HCT116 (cell line): Measurements from ENCODE around the gene RNU6-9. TPM values are rescaled to one million over a fixed set of nuclear protein-coding genes. Genes with fewer than 3 reads are reported as not detected.

Experiments used
- ATAC-seq: fragments of 200-7000 bp; cut with Tn5 transposase; 2 replicates; pipeline ENCODE4 v1.9.1; 2020; ENCODE audit warnings: mild to moderate bottlenecking, moderate library complexity
- BruUV-seq: library from RNA; stranded (reverse); fragments of 400-500 nt; replicated peaks from 2 replicates; lab custom pipeline; 2021; lab: Mats Ljungman, UMichigan
- CTCF ChIA-PET: fragments of 300-600 bp; sonication (Branson Sonifier 250); formaldehyde crosslinking; loops from one replicate; lab custom pipeline; 2021; ENCODE audit warnings: antibody characterized with exemption; lab: Charles Lee
- POLR2A ChIA-PET: fragments of 300-600, 350-600 bp; sonication (Branson Sonifier 250); formaldehyde crosslinking; loops from one replicate; lab custom pipeline; 2021; ENCODE audit warnings: antibody characterized with exemption; lab: Charles Lee
- RAD21 ChIA-PET, 2 experiments: fragments of 300-600 bp; sonication (Branson Sonifier 250); formaldehyde crosslinking; loops; one replicate each; lab custom pipeline; 2023; ENCODE audit warnings: low total read pairs in 2 of 2; ENCODE audit not compliant: uncharacterized antibody in 2 of 2, unreplicated experiment in 2 of 2, low non-redundant PET in 1 of 2; lab: Charles Lee
- DNase-seq: peaks from one replicate; pipeline ENCODE4 v3.0.0-alpha.2; 2010; ENCODE audit warnings: low read depth, low spot score
- H2AFZ ChIP-seq: fragments of 200-600 bp; shearing (Covaris generic), sonication (generic); 2 replicates; pipeline ENCODE4 v1.6.1; 2017; ENCODE audit warnings: low read depth, mixed run types, mixed read lengths, antibody characterized with exemption, low read length; ENCODE audit not compliant: poor library complexity, severe bottlenecking
- H3K27ac ChIP-seq: 2 replicates; pipeline ENCODE4 v1.5.1; 2012; ENCODE audit warnings: low read depth, low read length
- H3K27me3 ChIP-seq: fragments of 200-600 bp; sonication (generic); 2 replicates; pipeline ENCODE4 v1.6.1; 2016; ENCODE audit warnings: mixed run types, low read length, mixed read lengths; ENCODE audit not compliant: insufficient read depth
- H3K36me3 ChIP-seq, 2 experiments: fragments of 200-500 bp in 1 of 2; fragments of 200-600 bp in 1 of 2; sonication (Bioruptor generic) in 1 of 2; sonication (generic) in 1 of 2; 2 replicates each; pipeline versions ENCODE4 v1.5.1 to v1.6.1; 2014 to 2016; ENCODE audit warnings: low read length in 2 of 2, inconsistent platforms in 1 of 2, mixed read lengths in 1 of 2, mixed run types in 1 of 2; ENCODE audit not compliant: insufficient read depth in 2 of 2, control insufficient read depth in 1 of 2
- H3K4me1 ChIP-seq, 2 experiments: fragments of 200-600 bp in 1 of 2; sonication (generic) in 1 of 2; 2 replicates each; pipeline versions ENCODE4 v1.5.1 to v1.6.1; 2012 to 2017; ENCODE audit warnings: low read length in 2 of 2, inconsistent platforms in 1 of 2, mild to moderate bottlenecking in 1 of 2, mixed read lengths in 1 of 2, mixed run types in 1 of 2, moderate library complexity in 1 of 2; ENCODE audit not compliant: insufficient read depth in 2 of 2, control insufficient read depth in 1 of 2
- H3K4me2 ChIP-seq: fragments of 200-600 bp; sonication (generic); 2 replicates; pipeline ENCODE4 v1.6.1; 2017; ENCODE audit warnings: mixed run types, low read length, mixed read lengths
- H3K4me3 ChIP-seq, 2 experiments: fragments of 200-600 bp in 1 of 2; sonication (generic) in 1 of 2; replicated peaks in 1 of 2; 2 replicates each; pipeline ENCODE4 v1.5.1; 2011 to 2016; ENCODE audit warnings: low read length in 2 of 2, control low read depth in 1 of 2, low read depth in 1 of 2, mild to moderate bottlenecking in 1 of 2, mixed read lengths in 1 of 2, mixed run types in 1 of 2
- H3K79me2 ChIP-seq: fragments of 200-600 bp; sonication (generic); 2 replicates; pipeline ENCODE4 v1.6.1; 2017; ENCODE audit warnings: mild to moderate bottlenecking, mixed run types, low read length, moderate library complexity, mixed read lengths; ENCODE audit not compliant: insufficient read depth
- H3K9ac ChIP-seq: fragments of 200-600 bp; sonication (generic); 2 replicates; pipeline ENCODE4 v1.6.1; 2016; ENCODE audit warnings: low read length, mixed read lengths
- H3K9me2 ChIP-seq: fragments of 200-600 bp; sonication (generic), shearing (Covaris generic); 2 replicates; pipeline ENCODE4 v1.6.1; 2017; ENCODE audit warnings: mixed run types, mild to moderate bottlenecking, moderate library complexity; ENCODE audit not compliant: insufficient read depth
- H3K9me3 ChIP-seq, 2 experiments: fragments of 200-500 bp in 1 of 2; fragments of 200-600 bp in 1 of 2; sonication (Bioruptor generic) in 1 of 2; sonication (generic) in 1 of 2; 2 replicates each; pipeline ENCODE4 v1.6.1; 2014 to 2017; ENCODE audit warnings: low read length in 2 of 2, mixed read lengths in 2 of 2, inconsistent platforms in 1 of 2, low read depth in 1 of 2, mild to moderate bottlenecking in 1 of 2, mixed run types in 1 of 2, moderate library complexity in 1 of 2; ENCODE audit not compliant: control insufficient read depth in 1 of 2, insufficient read depth in 1 of 2
- H4K20me1 ChIP-seq: fragments of 200-600 bp; sonication (generic), shearing (Covaris generic); 2 replicates; pipeline ENCODE4 v1.6.1; 2017; ENCODE audit warnings: mixed run types, mild to moderate bottlenecking, moderate library complexity; ENCODE audit not compliant: insufficient read depth
- ATF3 ChIP-seq: IDR thresholded peaks from 2 replicates; pipeline ENCODE4 v1.6.1; 2012
- CBX3 ChIP-seq: IDR thresholded peaks from 2 replicates; pipeline ENCODE4 v1.6.1; 2012; ENCODE audit warnings: low read depth
- CEBPB ChIP-seq: IDR thresholded peaks from 2 replicates; pipeline ENCODE4 v1.6.1; 2012; ENCODE audit warnings: low read depth
- CTCF ChIP-seq, 3 experiments: fragments of 200-600 bp in 1 of 3; sonication (generic) in 1 of 3; IDR thresholded peaks in 2 of 3; conservative IDR thresholded peaks in 1 of 3; 2 replicates each; pipeline ENCODE4 v1.5.1; 2012 to 2017; ENCODE audit warnings: low read depth in 2 of 3, low read length in 2 of 3, antibody characterized with exemption in 1 of 3, borderline replicate concordance in 1 of 3, control low read depth in 1 of 3, mild to moderate bottlenecking in 1 of 3, mixed read lengths in 1 of 3, mixed run types in 1 of 3, moderate library complexity in 1 of 3; ENCODE audit not compliant: insufficient read depth in 1 of 3
- EGR1 ChIP-seq: IDR thresholded peaks from 2 replicates; pipeline ENCODE4 v1.6.1; 2012; ENCODE audit warnings: low read depth
- EZH2 ChIP-seq: fragments of 200-600 bp; sonication (generic); IDR thresholded peaks from 2 replicates; pipeline ENCODE4 v1.6.1; 2017; ENCODE audit warnings: antibody characterized with exemption, mixed run types
- EZH2phosphoT487 ChIP-seq: fragments of 200-600 bp; IDR thresholded peaks from 2 replicates; pipeline ENCODE4 v1.6.1; 2018; ENCODE audit warnings: antibody characterized with exemption, borderline replicate concordance
- FOSL1 ChIP-seq: IDR thresholded peaks from 2 replicates; pipeline ENCODE4 v1.6.1; 2012; ENCODE audit warnings: low read depth
- MAX ChIP-seq: IDR thresholded peaks from 2 replicates; pipeline ENCODE4 v1.6.1; 2012
- POLR2A ChIP-seq: IDR thresholded peaks from 2 replicates; pipeline ENCODE4 v1.7.0; 2011; ENCODE audit warnings: borderline replicate concordance; ENCODE audit not compliant: insufficient read depth, insufficient read length; ENCODE audit errors: extremely low read depth
- POLR2AphosphoS5 ChIP-seq: IDR thresholded peaks from 2 replicates; pipeline ENCODE4 v1.6.1; 2011; ENCODE audit warnings: mild to moderate bottlenecking, low read depth, low read length, moderate library complexity
- RAD21 ChIP-seq: IDR thresholded peaks from 2 replicates; pipeline ENCODE4 v1.6.1; 2012; ENCODE audit warnings: low read depth, mild to moderate bottlenecking
- REST ChIP-seq: IDR thresholded peaks from 2 replicates; pipeline ENCODE4 v1.6.1; 2012; ENCODE audit warnings: low read depth
- SRF ChIP-seq: IDR thresholded peaks from 2 replicates; pipeline ENCODE4 v1.6.1; 2012; ENCODE audit warnings: low read depth
- TCF7L2 ChIP-seq: IDR thresholded peaks from 2 replicates; pipeline ENCODE4 v1.7.0; 2011; ENCODE audit warnings: borderline replicate concordance, inconsistent platforms; ENCODE audit not compliant: insufficient read depth, insufficient read length; ENCODE audit errors: extremely low read depth
- YY1 ChIP-seq: IDR thresholded peaks from 2 replicates; pipeline ENCODE4 v1.6.1; 2011; ENCODE audit warnings: low read length, low read depth, moderate library complexity, mild to moderate bottlenecking; ENCODE audit not compliant: insufficient replicate concordance; ENCODE audit errors: extremely low read depth
- ZBTB33 ChIP-seq: IDR thresholded peaks from 2 replicates; pipeline ENCODE4 v1.6.1; 2011; ENCODE audit warnings: mild to moderate bottlenecking, low read length, moderate library complexity; ENCODE audit not compliant: insufficient replicate concordance; ENCODE audit errors: extremely low read depth
- ZFX ChIP-seq: fragments of 450-650 bp; IDR thresholded peaks from 2 replicates; pipeline ENCODE4 v1.6.1; 2017
- ZNF274 ChIP-seq: fragments of 200-500 bp; sonication (Bioruptor generic); IDR thresholded peaks from 2 replicates; pipeline ENCODE4 v1.6.1; 2014; ENCODE audit warnings: mild to moderate bottlenecking, low read depth, low read length, inconsistent platforms
- intact Hi-C: fragments of 100-400 bp; cut with micrococcal nuclease; formaldehyde crosslinking; loops from 2 replicates; pipeline ENCODE4 v1.10.0; 2022
- total RNA-seq: library from RNA; stranded (reverse); gene quantifications from one replicate; pipeline ENCODE4 v1.2.1, GENCODE V29; 2021; ENCODE audit not compliant: unreplicated experiment

RNU6-9 gene
- total RNA-seq, 1 experiment from 2014 or later: not detected

- Histone ChIP-seq H3K9me3 (no peaks in the 10 kb centered on the region), H3K4me2 (peak within 1 kb of the TSS; percentile 86), H3K27ac (peak within 1 kb of the TSS; percentile 80), H3K27me3 (no peaks in the 10 kb centered on the region), H3K9me2 (no peaks in the 10 kb centered on the region), H3K9ac (peak within 1 kb of the TSS; percentile 88), H3K36me3 (no peaks in the 10 kb centered on the region), H3K4me1 (peaks cover 31 to 55% of the 10 kb centered on the region in 2 experiments), H2AFZ (no peak within 1 kb of the TSS), H3K4me3 (peak within 1 kb of the TSS; percentile 78 to 81), H4K20me1 (peaks cover 4% of the 10 kb centered on the region; the same call in 1 of the 2 replicates), H3K79me2 (peaks cover 33% of the 10 kb centered on the region)
- ChIA-PET POLR2A (no interaction called here), CTCF (no interaction called here), RAD21 (no interaction called here)
- ATAC-seq (peak; percentile 57), DNase-seq (no peak)
- intact Hi-C loops: no loop called here
- BruUV-seq: TSS peak; percentile 74
- no peak for TF ChIP-seq CTCF (IDR thresholded peaks at IDR 0.05 in 2 of 3, conservative IDR thresholded peaks at IDR 0.05 in 1 of 3; ENCODE audit: borderline replicate concordance in 1 of 3, insufficient read depth in 1 of 3, low read depth in 2 of 3, low read length in 2 of 3)
- TF ChIP-seq REST: no peak
- peak; percentile 42 for TF ChIP-seq POLR2A
- no peak for TF ChIP-seq YY1
- no peak for TF ChIP-seq ZNF274
- TF ChIP-seq MAX: no peak
- no peak for TF ChIP-seq FOSL1
- no peak for TF ChIP-seq SRF
- no peak for TF ChIP-seq EZH2
- no peak for TF ChIP-seq CBX3
- no peak for TF ChIP-seq TCF7L2
- peak; percentile 72 for TF ChIP-seq POLR2AphosphoS5
- no peak for TF ChIP-seq ZBTB33
- TF ChIP-seq ZFX: peak; percentile 61; the same call in 1 of the 2 replicates
- no peak for TF ChIP-seq RAD21
- no peak for TF ChIP-seq EZH2phosphoT487
- no peak for TF ChIP-seq ATF3
- TF ChIP-seq EGR1: no peak
- TF ChIP-seq CEBPB: no peak
Measured at GRCh38 chr19:913080-913748, 19.9 kb downstream of the RNU6-9 start, which contains the start of gene R3HDM4. Gene R3HDM4 (minus strand): TSS chr19:913219. CDS start chr19:913157, 62 bp downstream.
